Limb (tissue), 2 donors: Measurements from ENCODE around the gene CDK5.
"Not testable (repeated sequence)": the region's sequence is repeated elsewhere in the genome, so short reads cannot be mapped to it uniquely, and the experiment has no call there.

ENCODE experiments used
- DNase-seq, 2 donors: peaks; one replicate each; pipeline ENCODE4 v3.0.0-alpha.2; 2016; ENCODE audit errors: extremely low spot score in 2 of 2

Gene CDK5

GRCh38 chr7:151058781-151059366 is 1.2 kb upstream of the CDK5 start:
- DNase-seq: no peak

GRCh38 chr7:151057989-151058780 is 488 bp upstream of the CDK5 start:
- DNase-seq: peak; percentile 97 to 99

- no peak for DNase-seq
These were observed 811 bp downstream of the CDK5 start for GRCh38 chr7:151056666-151057505.

GRCh38 chr7:151056283-151056665 is 1.4 kb downstream of the CDK5 start:
- DNase-seq: no peak

DNA sequence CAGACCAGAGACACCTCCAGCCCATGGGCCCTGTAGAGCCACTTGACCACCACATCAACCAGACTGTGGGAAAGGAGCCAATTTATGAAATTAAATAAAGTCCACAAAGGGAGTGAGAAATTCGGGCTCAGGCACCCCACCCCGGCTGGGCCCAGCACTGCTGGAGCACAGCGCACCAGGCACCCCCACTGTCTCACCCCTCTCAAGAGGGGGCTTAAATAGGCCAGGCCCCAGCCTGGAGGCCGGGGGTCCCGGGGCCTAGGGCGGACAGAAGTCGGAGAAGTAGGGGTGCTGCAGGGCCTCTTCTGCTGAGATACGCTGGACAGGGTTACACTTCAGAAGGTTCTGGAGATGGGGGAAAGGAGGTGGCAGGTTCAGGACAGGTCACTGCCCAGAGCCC is 3.9 kb downstream of the CDK5 start:
- no peak for DNase-seq

DNA sequence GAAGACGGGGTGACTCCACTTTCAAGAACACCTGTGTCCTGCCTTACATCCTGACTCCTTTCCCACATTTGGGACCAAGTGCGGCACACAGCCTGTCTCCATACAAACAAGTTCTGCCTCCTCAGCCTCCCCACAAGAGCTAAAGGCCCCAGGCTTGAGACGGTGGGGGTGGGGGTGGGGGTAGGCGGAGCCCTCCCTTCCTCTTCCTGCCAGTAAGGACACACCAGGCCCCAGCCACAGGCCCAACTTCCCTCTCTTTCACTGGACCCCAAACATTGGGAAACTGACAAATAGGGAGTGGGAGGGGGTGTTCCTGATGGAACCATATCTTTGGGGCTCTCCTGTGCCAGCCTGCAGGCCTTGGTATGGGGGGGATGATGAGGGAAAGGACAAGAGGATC is 4.6 kb downstream of the CDK5 start:
- no peak for DNase-seq

DNA sequence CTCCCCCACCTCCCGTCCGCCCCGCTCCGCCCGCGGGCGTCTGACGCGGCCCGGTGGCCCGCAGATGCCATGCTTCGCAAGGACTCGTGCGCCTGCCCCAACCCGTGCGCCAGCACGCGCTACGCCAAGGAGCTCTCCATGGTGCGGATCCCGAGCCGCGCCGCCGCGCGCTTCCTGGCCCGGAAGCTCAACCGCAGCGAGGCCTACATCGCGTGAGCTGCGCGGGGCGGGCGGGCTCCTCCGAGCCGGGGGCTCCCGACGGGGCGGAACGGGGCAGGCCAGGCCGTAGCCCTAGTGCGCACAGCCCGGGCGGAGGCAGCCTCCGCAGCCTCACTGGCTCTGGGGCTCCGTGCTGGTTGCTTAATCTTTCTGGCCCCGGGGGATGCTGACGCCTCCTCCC is 6.6 kb downstream of the CDK5 start:
- DNase-seq: peak in 1 of 2 donors; percentile 85

GRCh38 chr7:151048911-151049463 is 8.7 kb downstream of the CDK5 start:
- DNase-seq: no peak

GRCh38 chr7:151047976-151048815 is 9.5 kb downstream of the CDK5 start, which contains the start of gene ASIC3:
Gene ASIC3, plus strand, starts transcription at chr7:151048531. Its CDS starts 355 bp downstream, at chr7:151048886.
- DNase-seq: no peak

- DNase-seq: peak in 1 of 2 donors; percentile 76
These were observed 10.8 kb downstream of the CDK5 start for GRCh38 chr7:151046603-151047573.

- no peak for DNase-seq
These were observed 11.7 kb downstream of the CDK5 start for GRCh38 chr7:151045967-151046366.

GRCh38 chr7:151045262-151045661 is 12.4 kb downstream of the CDK5 start:
- DNase-seq: no peak

GRCh38 chr7:151043959-151044358 is 13.7 kb downstream of the CDK5 start:
- no peak for DNase-seq

GRCh38 chr7:151043449-151043848 is 14.2 kb downstream of the CDK5 start:
- not testable (repeated sequence) for DNase-seq

DNA sequence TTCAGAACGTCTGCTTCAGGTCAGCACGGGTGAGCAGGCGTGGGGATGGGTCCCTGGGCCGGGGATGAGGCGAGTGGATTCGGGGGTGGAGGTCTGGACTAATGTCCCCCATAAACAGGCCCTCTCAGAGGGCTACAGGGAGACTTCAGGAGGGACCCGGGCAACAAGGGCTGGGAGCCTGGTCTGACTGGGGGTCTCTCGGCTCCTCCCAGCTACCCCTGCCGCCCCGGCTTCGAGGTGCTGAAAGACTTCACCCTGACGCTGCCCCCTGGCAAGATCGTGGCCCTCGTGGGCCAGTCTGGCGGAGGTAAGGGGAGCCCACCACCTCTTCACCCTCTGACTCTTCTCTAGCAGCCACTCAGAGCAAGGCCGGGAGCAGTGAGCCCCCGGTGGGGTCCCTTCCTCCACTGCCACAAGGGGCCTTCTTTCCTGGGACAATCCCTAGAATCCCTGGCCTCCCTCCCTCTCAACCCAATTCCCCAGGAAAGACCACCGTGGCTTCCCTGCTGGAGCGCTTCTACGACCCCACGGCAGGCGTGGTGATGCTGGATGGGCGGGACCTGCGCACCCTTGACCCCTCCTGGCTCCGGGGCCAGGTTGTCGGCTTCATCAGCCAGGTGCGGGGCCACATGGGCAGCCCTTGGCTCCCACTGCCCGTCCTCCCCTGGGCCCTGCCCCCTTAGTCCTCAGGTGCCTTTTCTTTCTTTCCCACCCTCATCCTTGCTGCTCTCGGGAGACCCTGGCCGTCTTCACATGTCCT is 16.9 kb downstream of the CDK5 start:
- DNase-seq: no peak

DNA sequence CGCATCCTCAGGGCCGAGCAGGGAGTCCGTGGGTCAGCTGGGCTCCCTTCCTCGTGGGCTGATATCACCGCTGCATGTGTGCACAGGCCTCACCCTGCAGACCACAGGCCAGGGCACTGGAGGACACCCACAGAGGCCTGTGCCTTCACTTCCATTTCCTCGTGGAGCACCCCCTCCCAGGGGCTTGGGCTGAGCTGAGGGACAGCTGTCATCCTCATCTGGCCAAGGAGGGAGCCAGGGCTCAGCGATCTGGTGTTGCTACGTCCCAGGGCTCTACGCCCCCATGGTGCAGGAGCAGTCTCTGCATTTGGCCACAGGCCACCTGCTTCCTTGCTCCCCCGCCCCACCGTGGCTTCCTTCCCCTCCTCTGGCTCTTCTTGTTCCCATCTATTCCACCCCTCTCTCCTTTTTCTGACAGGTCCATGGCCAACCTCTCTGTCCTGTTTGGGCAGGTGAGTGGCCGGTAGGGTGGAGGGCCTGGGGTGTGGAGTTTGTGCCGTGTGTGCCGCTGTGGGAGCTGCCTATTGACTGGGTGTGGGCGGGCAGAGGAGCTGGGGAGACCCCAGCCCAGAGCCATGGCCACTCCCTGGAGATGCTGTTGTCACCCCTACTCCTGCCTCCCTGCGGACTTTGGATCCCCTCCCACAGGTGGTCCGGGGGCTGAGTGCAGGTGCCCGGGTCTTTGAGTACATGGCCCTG is 17.7 kb downstream of the CDK5 start:
- DNase-seq: no peak

- no peak for DNase-seq
These were observed 18.5 kb downstream of the CDK5 start for GRCh38 chr7:151038951-151039849.
